ENCODE measurements around the gene NECTIN4. TPM values are rescaled to one million over a fixed set of nuclear protein-coding genes. Genes with fewer than 3 reads are reported as not detected.

NECTIN4 gene
- polyA plus RNA-seq, 3 donors = 0.07 TPM; not detected in 1

DNA sequence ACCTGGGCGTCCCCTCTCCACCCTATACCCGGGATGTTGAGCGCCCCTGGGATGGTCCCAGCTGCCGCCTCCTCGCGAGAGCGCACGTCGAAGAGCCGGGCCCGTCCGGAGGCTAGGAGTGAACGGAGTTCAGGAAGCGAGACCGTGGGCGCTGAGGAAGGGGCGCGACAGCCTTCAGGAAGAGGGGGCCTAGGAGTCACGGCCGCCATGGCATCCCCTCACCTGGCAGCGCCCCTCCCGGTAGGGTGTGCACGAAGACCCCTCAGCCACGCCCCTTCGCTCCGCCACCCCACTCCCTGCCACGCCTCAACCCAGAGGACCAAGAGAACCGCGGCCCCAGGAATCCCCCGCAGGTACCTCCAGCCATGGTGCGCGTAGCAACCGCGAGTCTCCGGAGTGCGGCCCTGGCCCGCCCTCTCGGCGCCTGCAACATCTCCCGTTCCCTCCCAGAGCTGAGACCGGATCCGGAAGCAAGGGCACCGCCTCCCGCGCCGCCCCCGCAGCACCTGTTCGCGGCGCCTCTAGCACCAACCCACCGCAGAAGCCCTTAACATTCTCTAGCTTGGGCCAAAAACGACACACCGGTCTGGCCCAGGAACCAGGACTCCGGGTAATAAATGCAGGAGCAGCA, 50.7 kb downstream of the NECTIN4 start, which contains the start of gene TSTD1:
Gene TSTD1, minus strand, starts transcription at position 442 of the 631 bp plus-strand sequence. Its CDS starts 75 bp downstream, at position 367.
- peak within 1 kb of the TSS; percentile 54 for H3K9ac ChIP-seq (ENCODE audit: insufficient read depth, low read length, poor library complexity, severe bottlenecking)
- peaks cover 29% of the 10 kb centered on the region for H3K79me2 ChIP-seq (ENCODE audit: insufficient read depth, low read length)
- no peaks in the 10 kb centered on the region for H3K9me3 ChIP-seq (replicated peaks in 1 of 2; ENCODE audit: control insufficient read depth in 1 of 2, insufficient read depth in 1 of 2, low read length in 2 of 2)
- Mint-ChIP-seq H3K4me1 (peaks cover 36% of the 10 kb centered on the region), H3K27ac (peak within 1 kb of the TSS; percentile 62 to 90 (median 77)), H3K36me3 (peaks cover 42 to 64% of the 10 kb centered on the region in 2 donors), H3K4me3 (peak within 1 kb of the TSS; percentile 82 to 88), H3K27me3 (ENCODE audit: low read depth in 3 of 3) (no peaks in the 10 kb centered on the region), H3K9me3 (no peaks in the 10 kb centered on the region)
- H4K20me1 ChIP-seq (ENCODE audit: insufficient read depth, low read length) = peaks cover 48% of the 10 kb centered on the region
- peak within 1 kb of the TSS; percentile 71 for H2AFZ ChIP-seq (ENCODE audit: insufficient read depth, low read depth, low read length, poor library complexity, severe bottlenecking)
- peak within 1 kb of the TSS; percentile 81 for H3K4me2 ChIP-seq (replicated peaks; ENCODE audit: extremely low read depth, low read length, poor library complexity, severe bottlenecking)
- H3K27ac ChIP-seq (ENCODE audit: low read depth in 1 of 2, low read length in 2 of 2) = peak within 1 kb of the TSS; percentile 10 to 61
- H3K4me1 ChIP-seq (ENCODE audit: control insufficient read depth in 1 of 2, insufficient read depth in 2 of 2, low read length in 2 of 2) = peaks cover 20 to 27% of the 10 kb centered on the region in 2 donors
- TF ChIP-seq, protein P1, sequence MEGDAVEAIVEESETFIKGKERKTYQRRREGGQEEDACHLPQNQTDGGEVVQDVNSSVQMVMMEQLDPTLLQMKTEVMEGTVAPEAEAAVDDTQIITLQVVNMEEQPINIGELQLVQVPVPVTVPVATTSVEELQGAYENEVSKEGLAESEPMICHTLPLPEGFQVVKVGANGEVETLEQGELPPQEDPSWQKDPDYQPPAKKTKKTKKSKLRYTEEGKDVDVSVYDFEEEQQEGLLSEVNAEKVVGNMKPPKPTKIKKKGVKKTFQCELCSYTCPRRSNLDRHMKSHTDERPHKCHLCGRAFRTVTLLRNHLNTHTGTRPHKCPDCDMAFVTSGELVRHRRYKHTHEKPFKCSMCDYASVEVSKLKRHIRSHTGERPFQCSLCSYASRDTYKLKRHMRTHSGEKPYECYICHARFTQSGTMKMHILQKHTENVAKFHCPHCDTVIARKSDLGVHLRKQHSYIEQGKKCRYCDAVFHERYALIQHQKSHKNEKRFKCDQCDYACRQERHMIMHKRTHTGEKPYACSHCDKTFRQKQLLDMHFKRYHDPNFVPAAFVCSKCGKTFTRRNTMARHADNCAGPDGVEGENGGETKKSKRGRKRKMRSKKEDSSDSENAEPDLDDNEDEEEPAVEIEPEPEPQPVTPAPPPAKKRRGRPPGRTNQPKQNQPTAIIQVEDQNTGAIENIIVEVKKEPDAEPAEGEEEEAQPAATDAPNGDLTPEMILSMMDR (IDR thresholded peaks at IDR 0.05) = no peak
- WGBS (ENCODE audit: insufficient coverage) = under 1% methylated on average over 54 of the region's 54 CpGs
- intact Hi-C loops (cut with micrococcal nuclease) = no loop called here
- no peaks in the 10 kb centered on the region for H3K27me3 ChIP-seq (ENCODE audit: control insufficient read depth in 2 of 2, insufficient read depth in 2 of 2, low read length in 2 of 2)
- peak within 1 kb of the TSS; percentile 35 to 73 (median 44) for H3K4me3 ChIP-seq (replicated peaks in 1 of 3; ENCODE audit: low read depth in 2 of 3, low read length in 3 of 3)
- peak; percentile 30 to 41 (median 40) for DNase-seq
- H3K36me3 ChIP-seq (replicated peaks in 1 of 2; ENCODE audit: control insufficient read depth in 1 of 2, insufficient read depth in 2 of 2, low read length in 2 of 2) = peaks cover 41 to 53% of the 10 kb centered on the region in 2 donors

DNA sequence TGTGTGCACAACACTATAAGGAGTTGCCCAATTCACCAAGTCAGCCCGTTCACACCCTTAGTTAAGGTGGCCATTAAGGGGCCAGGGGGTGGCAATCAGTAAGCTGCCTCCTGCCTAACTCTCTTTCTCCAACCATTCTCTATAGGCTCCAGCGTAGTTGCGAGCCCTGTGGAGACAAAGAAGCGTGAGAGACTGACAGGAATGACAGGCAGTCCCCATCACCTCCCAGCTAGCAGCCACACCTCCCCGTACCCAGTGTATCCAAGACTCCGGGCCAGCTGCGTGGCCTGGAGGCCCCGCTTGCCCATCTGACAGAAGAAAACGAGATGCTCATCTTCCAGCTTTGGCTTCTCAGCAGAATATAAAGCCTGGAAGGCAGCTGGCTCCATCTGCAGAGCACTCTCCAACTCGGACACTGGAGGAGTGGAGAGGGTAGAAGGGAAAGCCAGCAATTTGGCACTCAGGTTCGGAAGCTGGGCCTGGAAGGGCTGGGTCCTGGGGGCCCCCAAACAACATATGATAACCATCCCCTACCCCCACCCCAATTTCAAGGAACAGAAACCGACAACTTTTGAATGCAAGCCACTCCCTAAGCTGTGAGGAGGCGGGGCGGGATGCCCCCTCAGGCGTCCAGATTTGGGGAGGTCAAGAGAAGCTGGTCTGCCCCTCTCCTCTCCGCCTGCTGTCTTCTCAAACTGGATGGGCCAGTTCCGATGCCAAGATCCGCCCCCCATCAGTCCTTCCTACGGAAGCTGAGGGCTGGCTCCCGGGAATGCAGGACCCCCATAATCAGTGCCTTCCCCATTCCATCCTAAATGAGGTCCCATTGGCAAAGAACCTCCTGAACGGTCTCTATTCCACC, 51.5 kb downstream of the NECTIN4 start:
- TF ChIP-seq, protein P1 (IDR thresholded peaks at IDR 0.05) = no peak
- peak overlapping the region; percentile 81 for H3K4me2 ChIP-seq (replicated peaks; ENCODE audit: extremely low read depth, low read length, poor library complexity, severe bottlenecking)
- 52% methylated on average over 16 of the region's 21 CpGs for WGBS (ENCODE audit: insufficient coverage)
- H3K27ac ChIP-seq (ENCODE audit: low read depth in 1 of 2, low read length in 2 of 2) = peak overlapping the region in 1 of 2 donors; percentile 61
- H3K36me3 ChIP-seq (replicated peaks in 1 of 2; ENCODE audit: control insufficient read depth in 1 of 2, insufficient read depth in 2 of 2, low read length in 2 of 2) = peaks cover 36 to 46% of the 10 kb centered on the region in 2 donors
- Mint-ChIP-seq H3K4me3 (peak overlapping the region; percentile 82 to 88), H3K36me3 (peaks cover 37 to 56% of the 10 kb centered on the region in 2 donors), H3K4me1 (peaks cover 32% of the 10 kb centered on the region), H3K9me3 (no peaks in the 10 kb centered on the region), H3K27ac (peak overlapping the region in 2 of 7 donors; percentile 78 to 90), H3K27me3 (ENCODE audit: low read depth in 3 of 3) (peaks cover 0 to 2% (median 0%) of the 10 kb centered on the region in 3 donors)
- H3K9ac ChIP-seq (ENCODE audit: insufficient read depth, low read length, poor library complexity, severe bottlenecking) = peak overlapping the region; percentile 54
- H2AFZ ChIP-seq (ENCODE audit: insufficient read depth, low read depth, low read length, poor library complexity, severe bottlenecking) = peak overlapping the region; percentile 71
- DNase-seq = no peak
- H3K27me3 ChIP-seq (ENCODE audit: control insufficient read depth in 2 of 2, insufficient read depth in 2 of 2, low read length in 2 of 2) = no peaks in the 10 kb centered on the region
- peaks cover 43% of the 10 kb centered on the region for H4K20me1 ChIP-seq (ENCODE audit: insufficient read depth, low read length)
- peak overlapping the region; percentile 35 to 73 (median 44) for H3K4me3 ChIP-seq (replicated peaks in 1 of 3; ENCODE audit: low read depth in 2 of 3, low read length in 3 of 3)
- H3K9me3 ChIP-seq (replicated peaks in 1 of 2; ENCODE audit: control insufficient read depth in 1 of 2, insufficient read depth in 1 of 2, low read length in 2 of 2) = no peaks in the 10 kb centered on the region
- intact Hi-C loops (cut with micrococcal nuclease) = no loop called here
- peaks cover 22% of the 10 kb centered on the region for H3K79me2 ChIP-seq (ENCODE audit: insufficient read depth, low read length)
- H3K4me1 ChIP-seq (ENCODE audit: control insufficient read depth in 1 of 2, insufficient read depth in 2 of 2, low read length in 2 of 2) = peaks cover 16 to 20% of the 10 kb centered on the region in 2 donors

Data from CD14-positive monocyte (primary cell).